Stimulated activated CD8-positive, alpha-beta memory T cell treated with anti-CD3 and anti-CD28 coated beads, Interleukin-7, amount 100 ng/mL, for 48 hours (primary cell): ENCODE results near the gene SLC6A8.

Experiments used
- DNase-seq, 2 donors: peaks; one replicate each; pipeline ENCODE4 v3.0.0-alpha.2; 2020; ENCODE audit warnings: low read depth in 1 of 2; ENCODE audit errors: extremely low read depth in 1 of 2

SLC6A8 gene

DNA sequence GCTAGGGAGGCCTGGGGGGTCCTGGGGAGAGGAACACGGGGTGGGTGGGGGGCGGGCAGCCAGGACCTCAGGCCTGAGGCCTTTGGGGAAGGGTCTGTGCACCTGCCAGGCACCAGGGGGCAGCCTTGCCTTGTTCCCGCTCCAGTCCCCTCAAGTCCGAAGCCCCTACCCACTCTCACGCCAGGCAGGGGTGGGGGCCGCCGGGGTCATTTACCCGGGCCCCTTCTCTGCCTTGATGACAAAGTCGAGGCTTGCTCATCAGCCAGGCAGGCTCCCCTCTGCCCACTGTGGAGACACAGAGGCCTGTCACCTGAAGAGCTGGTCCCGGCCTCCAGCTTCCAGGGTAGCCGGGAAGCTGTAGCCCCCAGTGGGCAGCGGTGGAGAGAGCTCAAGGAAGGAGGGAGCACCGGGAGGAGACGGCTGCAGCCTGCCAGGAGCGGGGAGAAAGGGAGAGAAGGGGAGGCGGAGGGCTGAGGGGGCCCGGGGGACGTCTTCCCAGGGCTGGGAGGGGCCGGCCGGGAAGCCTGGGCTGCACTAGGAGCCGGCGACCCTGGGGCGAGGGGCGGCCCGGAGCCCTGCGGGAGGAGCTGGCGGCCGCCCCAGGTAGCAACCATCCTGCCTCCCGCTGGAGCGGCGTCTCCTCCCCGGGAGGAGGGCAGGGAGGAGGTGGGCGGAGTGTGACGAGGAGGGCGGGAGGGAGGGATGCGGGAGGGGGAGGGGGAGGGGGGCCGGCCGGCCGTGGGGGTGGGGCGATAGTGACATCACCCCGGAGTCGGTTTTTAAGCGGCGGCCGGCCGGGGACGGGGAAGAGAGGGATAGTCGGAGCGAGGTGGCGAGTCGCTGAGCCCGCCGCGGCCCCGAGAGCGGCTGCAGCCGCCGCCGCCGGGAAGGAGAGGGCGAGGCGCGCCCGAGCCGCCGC lies at the start of gene SLC6A8:
TSS of gene SLC6A8 (plus strand) at position 806 of the 919 bp plus-strand sequence. CDS start 649 bp downstream, outside the sequence.
- peak in 1 of 2 donors; percentile 8 for DNase-seq

GRCh38 chrX:153638041-153638371 lies 49.7 kb upstream of the SLC6A8 start:
- no peak for DNase-seq

DNA sequence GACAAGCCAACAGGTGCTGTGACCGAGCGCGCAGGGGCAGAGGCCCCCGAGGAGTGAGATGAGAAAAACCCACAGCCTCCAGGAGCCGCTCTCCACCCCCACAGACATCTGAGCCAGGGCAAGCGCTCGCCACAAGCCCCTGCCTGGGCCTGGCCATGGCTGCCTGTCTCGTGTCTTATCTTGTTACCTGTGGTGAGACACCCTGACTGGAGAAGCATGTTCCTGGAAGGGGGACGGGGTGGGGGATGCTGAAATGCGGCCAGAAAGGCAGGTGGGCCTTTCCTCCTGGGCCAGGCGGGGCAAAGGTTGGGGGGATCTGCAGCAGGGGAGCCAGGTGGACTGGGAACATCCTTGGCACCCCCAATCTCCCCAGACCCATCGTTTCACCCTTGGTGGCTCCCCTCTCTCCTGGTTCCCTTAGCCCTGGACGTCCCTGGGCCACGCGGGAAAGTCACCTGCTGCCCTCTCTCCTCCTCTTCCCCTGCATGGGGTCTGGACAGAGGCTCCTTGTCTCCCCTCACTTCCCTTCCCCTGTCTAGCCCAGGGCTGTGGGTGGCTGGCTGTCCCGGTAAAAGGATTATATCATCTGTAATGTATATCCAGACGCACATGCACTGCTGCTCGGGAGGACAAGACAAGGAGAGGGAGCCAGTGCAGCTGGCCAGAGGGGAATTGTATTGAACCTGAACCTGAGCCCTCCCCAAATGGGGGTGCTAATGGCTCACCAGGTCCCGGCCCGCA lies 49.1 kb upstream of the SLC6A8 start:
- DNase-seq, result no peak

DNA sequence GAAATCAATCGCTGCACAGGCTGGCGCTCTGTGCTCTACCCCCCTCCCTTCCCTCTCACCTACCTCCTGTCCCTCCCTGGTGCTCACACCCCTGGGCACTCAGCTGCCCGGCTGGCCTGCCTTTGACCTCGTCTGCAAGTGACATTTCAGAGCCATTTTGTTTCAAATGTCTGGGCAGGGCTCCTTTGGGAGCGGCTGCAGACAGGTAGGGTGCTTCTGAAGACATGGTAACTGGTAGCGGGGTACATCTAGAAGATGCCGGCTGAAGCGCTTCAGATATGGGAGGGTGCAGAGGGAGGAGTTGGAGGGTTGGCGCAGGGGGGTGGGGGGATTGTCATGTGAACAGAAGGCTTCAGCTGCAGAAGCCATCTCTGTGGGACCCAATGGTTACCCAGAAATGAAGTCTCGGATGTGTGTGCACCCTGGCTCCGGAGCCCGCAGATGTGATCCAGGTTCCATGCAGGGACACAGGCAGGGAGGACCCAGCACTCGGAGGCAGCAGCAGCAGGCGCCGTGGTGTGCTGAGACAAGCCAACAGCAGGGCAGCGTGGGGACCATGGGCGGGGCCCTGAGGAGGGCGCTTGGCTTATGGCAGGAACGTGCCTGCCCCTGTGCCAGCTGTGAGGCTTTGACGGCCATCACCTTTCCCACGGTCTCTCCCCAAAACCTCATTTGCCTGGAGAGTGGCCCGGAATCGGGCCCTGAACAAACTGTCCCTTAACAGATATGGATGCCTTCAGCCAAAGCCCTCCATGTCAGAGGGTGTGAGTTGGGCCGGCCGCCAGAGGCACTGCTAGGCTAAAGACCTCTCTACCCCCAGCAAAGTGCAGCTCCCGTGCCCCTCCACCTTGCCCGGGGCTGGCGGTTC lies 48.3 kb upstream of the SLC6A8 start:
- no peak for DNase-seq

- DNase-seq, result no peak
Observed at GRCh38 chrX:153640045-153640686, 47.6 kb upstream of the SLC6A8 start.

DNA sequence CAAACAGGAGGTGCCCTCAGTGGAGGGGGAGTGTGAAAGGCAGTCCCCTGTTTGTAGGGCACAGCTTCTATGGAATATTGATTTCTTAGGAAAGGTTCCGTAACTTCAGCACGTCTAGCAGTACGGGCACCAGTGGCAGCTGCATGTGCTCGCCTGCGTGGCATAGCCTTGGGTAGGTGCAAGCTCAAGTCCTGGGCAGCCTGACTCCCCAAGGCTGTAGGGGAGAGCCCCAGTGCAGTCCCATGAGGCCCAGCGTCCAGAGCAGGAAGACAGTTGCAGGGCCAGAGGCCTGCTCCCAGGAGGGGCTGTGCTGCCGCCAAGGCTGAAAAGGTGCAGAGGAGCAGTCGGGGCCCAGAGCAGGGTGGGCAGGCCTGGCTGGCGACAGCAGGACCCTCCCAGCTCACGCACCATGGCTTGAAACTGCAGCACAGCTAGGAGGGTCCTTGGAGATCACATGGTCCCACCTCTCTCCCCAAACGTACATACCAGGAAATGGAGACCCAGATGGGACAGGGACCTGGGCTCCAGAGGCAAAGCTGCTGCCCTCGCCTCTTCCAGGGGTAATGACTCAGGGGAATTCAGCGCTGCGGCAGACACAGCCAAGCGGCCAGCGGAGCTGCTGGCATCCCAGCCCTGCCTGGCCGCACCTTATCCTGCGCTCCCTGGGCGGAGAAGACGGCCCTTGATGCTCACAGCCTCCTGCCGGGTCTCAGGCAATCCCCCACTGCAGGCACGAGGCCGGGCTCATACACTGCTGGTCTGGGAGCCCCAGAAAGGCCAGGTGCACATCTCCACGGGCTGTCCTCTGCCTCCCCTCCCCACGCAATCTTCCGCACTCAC lies 46.8 kb upstream of the SLC6A8 start:
- DNase-seq, result no peak

GRCh38 chrX:153641627-153642026 lies 46.1 kb upstream of the SLC6A8 start:
- DNase-seq, result no peak

DNA sequence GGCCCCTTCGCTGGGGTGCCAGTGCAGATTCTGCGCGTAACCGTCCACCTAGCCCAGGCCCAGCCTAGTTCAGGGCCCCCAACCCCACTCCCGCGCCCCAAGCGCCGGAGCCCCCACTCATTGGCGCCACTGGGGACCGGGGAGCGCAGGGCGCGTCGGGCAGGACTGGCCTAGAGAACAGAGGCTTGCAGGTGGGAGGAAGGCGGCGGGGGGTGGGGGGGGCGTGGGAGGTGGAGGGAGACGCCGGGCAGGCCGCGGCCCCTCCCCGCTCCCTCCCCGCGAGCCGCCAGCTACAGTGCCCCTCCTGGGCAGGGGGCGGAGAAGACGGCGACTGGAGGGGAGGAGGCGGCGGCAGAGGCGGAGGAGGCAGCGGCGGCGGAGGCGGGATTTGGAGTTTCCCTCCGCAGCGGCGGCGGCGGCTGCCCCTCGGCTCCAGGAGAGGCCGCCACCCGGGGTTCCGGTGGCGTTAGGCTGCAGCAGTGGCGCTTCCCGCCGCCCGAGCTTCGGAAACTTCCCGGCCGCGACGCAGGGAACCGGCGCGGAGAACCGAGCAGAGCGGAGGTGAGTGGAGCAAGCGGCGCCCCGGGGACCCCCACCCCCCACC lies 45.6 kb upstream of the SLC6A8 start:
- DNase-seq, result no peak

- DNase-seq, result no peak
Observed at GRCh38 chrX:153642655-153643430, 44.9 kb upstream of the SLC6A8 start.

DNA sequence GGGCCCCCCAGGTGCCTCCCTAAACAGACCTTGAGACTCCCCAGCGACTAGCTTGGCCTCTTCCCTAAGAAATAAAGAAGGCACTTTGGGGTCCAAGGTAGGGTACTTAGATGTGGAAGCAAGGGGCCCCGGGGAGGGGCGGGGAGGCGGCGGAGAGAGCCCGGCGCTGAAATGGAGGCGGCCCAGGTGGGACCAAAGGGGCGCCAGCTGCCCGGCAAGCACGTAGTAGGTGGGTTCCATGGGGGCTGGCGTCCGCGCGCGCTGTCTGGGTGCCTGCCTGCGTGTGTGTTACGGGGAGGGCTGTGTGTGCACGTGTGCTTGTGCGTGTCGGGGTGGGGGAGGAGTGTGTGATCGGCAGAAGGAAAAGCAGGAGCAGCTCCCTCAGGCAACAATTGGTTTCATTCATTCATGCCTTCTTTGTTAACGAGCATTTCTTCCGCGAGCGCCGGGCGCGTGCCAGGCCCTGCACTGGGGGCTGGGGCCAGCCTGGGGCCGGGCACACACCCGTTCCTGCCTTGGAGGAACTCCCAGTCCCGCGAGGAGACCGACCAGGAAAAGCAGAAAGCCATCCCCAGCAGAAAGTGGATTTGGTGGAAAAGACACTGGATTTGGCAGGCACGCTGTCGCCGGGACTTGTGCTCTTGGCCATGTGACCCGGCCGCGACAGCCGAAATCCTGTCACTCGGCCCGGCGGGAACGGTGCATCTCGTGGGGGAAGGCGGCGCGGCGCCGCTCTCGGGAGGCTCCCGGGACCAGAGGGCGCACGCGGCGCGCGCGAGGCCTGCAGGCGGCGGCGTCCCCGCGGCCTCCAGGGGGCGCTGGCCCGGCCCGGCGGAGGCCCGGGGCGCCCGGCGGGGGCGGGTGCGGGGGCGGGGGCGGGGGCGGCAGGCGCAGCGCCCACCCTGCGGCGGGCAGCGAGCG lies 44.0 kb upstream of the SLC6A8 start:
- no peak for DNase-seq

- DNase-seq, result no peak
Observed at GRCh38 chrX:153644356-153645125, 43.2 kb upstream of the SLC6A8 start.

DNA sequence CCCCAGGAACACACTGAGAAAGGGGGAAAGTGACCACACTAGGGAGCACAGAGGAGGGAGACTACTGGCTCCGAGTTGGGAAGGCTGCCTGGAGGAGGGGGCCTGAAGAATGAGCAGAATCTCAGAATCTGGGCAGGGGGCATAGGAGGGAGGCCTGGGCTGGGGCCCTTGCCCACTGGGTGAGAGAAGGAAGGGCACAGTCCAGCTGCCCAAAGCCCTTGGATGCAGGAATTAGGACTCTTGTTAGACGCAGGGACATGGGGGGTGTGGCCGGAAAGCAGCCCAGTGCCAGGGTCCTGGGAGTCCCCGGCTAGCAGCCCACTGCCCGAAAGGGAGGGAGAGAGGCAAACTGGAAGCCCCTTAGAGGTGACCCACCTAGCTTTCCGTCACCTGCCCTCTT lies 42.6 kb upstream of the SLC6A8 start:
- no peak for DNase-seq

DNA sequence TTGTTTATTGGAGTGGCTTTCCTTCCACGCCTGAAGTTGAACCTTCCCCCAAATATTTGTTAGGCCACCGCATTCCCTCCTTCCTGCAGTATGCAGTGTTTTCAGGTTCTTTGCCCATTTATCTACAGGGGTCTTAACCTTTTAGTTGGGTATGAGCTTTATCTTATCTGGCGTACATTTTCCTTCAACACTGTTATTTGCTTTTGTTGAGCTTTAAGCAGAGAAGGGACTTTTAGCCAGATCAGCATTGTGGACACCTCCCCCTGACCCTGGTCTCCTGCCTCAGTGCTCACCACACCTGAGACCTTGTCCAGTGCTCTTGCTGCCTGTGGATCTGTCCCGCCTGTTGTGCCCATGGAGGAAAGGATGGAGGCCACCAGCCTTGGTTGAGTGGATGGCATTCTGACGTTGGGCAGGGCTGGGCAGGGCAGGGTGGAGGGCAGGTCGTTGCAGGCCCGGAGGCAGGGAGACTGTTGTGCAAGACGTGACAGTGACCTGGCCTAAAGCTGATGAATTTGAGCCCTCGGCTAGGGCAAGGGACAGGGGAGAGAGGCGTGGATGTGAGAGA lies 41.7 kb upstream of the SLC6A8 start:
- DNase-seq, result no peak

DNA sequence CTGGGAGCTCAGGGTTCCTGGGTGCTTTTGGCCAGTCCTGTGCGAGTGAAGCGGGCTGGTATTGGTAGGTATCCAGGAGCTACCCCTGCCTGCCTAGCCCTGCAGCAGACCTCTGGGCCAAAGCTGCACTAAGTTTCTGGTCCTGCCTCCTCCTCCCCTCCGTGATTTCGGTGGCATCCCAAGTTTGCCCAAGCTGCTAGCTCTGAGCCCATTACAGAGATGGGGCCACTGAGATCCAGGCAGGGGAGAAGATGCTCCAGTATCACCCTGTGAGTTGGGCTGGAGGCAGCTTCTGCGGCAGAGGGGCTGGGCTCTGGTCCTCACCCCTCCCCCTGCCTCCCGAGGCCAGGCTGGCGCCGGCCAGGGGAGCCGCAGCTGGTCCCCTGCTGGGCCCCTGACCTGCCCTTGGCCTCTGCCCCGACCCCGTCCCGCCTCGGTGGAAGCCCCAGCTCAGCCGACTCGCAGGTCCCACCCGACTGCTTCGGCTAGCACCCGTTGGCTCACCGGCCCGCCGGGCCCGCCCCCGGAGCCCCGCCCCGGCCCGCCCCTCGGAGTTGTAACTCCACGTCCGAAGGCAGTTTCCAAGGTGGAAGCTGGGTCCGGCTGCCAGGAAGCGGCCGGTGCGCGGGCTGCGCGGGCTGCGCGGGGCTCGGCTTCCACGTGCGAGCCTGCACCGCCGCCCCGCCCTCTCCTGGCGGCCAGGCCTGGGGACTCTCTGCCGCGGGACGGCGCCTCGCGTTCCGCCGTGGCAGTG lies 40.9 kb upstream of the SLC6A8 start, which contains the start of gene DUSP9:
TSS of gene DUSP9 (plus strand) at position 584 of the 754 bp plus-strand sequence. CDS start 751 bp downstream, outside the sequence.
- DNase-seq, result no peak
